ENCODE measurements around the gene RFLNA.

- TF ChIP-seq CTCF (IDR thresholded peaks at IDR 0.05) (no peak), POLR2A (IDR thresholded peaks at IDR 0.05) (no peak)
These were observed 17.7 kb downstream of the RFLNA start for GRCh38 chr12:124312601-124313000.

Data from tibial nerve (tissue), 3 donors.